Trophoblast cell (in vitro differentiated cells and primary cell): Measurements from ENCODE around the gene ACY1.

Experiments
- DNase-seq, 2 donors: peaks; one replicate each; pipeline ENCODE4 v3.0.0-alpha.2; 2016
- H2AFZ ChIP-seq: 2 replicates; pipeline ENCODE4 v1.6.1; 2013; ENCODE audit warnings: low read length, moderate library complexity, mild to moderate bottlenecking; ENCODE audit not compliant: insufficient read depth, poor library complexity
- H2AK5ac ChIP-seq: 2 replicates; pipeline ENCODE4 v1.6.1; 2013; ENCODE audit warnings: mild to moderate bottlenecking, low read length
- H2BK120ac ChIP-seq: 2 replicates; pipeline ENCODE4 v1.6.1; 2013; ENCODE audit warnings: low read length, mild to moderate bottlenecking, moderate library complexity; ENCODE audit not compliant: insufficient read depth, poor library complexity
- H2BK12ac ChIP-seq: 2 replicates; pipeline ENCODE4 v1.6.1; 2013; ENCODE audit warnings: mild to moderate bottlenecking, low read length, moderate library complexity
- H2BK5ac ChIP-seq: 2 replicates; pipeline ENCODE4 v1.6.1; 2013; ENCODE audit warnings: low read length, low read depth, moderate library complexity, mild to moderate bottlenecking; ENCODE audit not compliant: poor library complexity
- H3K14ac ChIP-seq: 2 replicates; pipeline ENCODE4 v1.6.1; 2013; ENCODE audit warnings: mild to moderate bottlenecking, low read length
- H3K18ac ChIP-seq: 2 replicates; pipeline ENCODE4 v1.6.1; 2013; ENCODE audit warnings: mild to moderate bottlenecking, low read length
- H3K23ac ChIP-seq: 2 replicates; pipeline ENCODE4 v1.6.1; 2013; ENCODE audit warnings: low read length
- H3K27ac ChIP-seq: 2 replicates; pipeline ENCODE4 v1.5.1; 2013; ENCODE audit warnings: low read depth, mild to moderate bottlenecking, inconsistent platforms, low read length, moderate library complexity
- H3K27me3 ChIP-seq: 2 replicates; pipeline ENCODE4 v1.6.1; 2013; ENCODE audit warnings: inconsistent platforms, mild to moderate bottlenecking, low read length, moderate library complexity; ENCODE audit not compliant: insufficient read depth
- H3K36me3 ChIP-seq, 2 experiments: 1 replicate in 1 of 2; 2 replicates in 1 of 2; pipeline ENCODE4 v1.6.1; 2013; ENCODE audit warnings: low read length in 2 of 2, mild to moderate bottlenecking in 2 of 2, moderate library complexity in 1 of 2; ENCODE audit not compliant: insufficient read depth in 2 of 2, control insufficient read depth in 1 of 2
- H3K4ac ChIP-seq: 2 replicates; pipeline ENCODE4 v1.6.1; 2013; ENCODE audit warnings: low read depth, mild to moderate bottlenecking, low read length, moderate library complexity
- H3K4me1 ChIP-seq, 2 experiments: 1 replicate in 1 of 2; 2 replicates in 1 of 2; pipeline ENCODE4 v1.6.1; 2013; ENCODE audit warnings: low read length in 2 of 2, mild to moderate bottlenecking in 2 of 2, moderate library complexity in 1 of 2; ENCODE audit not compliant: insufficient read depth in 2 of 2, control insufficient read depth in 1 of 2
- H3K4me2 ChIP-seq: 2 replicates; pipeline ENCODE4 v1.6.1; 2013; ENCODE audit warnings: inconsistent platforms, mild to moderate bottlenecking, low read length, moderate library complexity
- H3K4me3 ChIP-seq: 2 replicates; pipeline ENCODE4 v1.5.1; 2013; ENCODE audit warnings: mild to moderate bottlenecking, low read depth, low read length, inconsistent platforms
- H3K79me1 ChIP-seq: one replicate; pipeline ENCODE4 v1.6.1; 2013; ENCODE audit warnings: low read length
- H3K79me2 ChIP-seq: 2 replicates; pipeline ENCODE4 v1.6.1; 2013; ENCODE audit warnings: low read length, mild to moderate bottlenecking; ENCODE audit not compliant: control insufficient read depth, insufficient read depth, poor library complexity
- H3K9ac ChIP-seq: 2 replicates; pipeline ENCODE4 v1.6.1; 2013; ENCODE audit warnings: mild to moderate bottlenecking, low read length
- H3K9me3 ChIP-seq: 2 replicates; pipeline ENCODE4 v1.6.1; 2013; ENCODE audit warnings: low read depth, mild to moderate bottlenecking, control low read depth, inconsistent platforms, low read length; ENCODE audit not compliant: insufficient read depth
- H4K12ac ChIP-seq: 2 replicates; pipeline ENCODE4 v1.6.1; 2013; ENCODE audit warnings: low read depth, mild to moderate bottlenecking, low read length, moderate library complexity
- H4K8ac ChIP-seq: 2 replicates; pipeline ENCODE4 v1.6.1; 2013; ENCODE audit warnings: low read depth, mild to moderate bottlenecking, low read length, moderate library complexity
- H4K91ac ChIP-seq: one replicate; pipeline ENCODE4 v1.6.1; 2013; ENCODE audit warnings: low read depth, mild to moderate bottlenecking, low read length, moderate library complexity
- WGBS: extraction: QIAGEN DNeasy Blood & Tissue Kit; methylation state at CpG from one replicate; pipeline ENCODE4 v1.1.7; 2013; ENCODE audit warnings: missing lambda C conversion rate; ENCODE audit not compliant: insufficient read length, insufficient coverage; ENCODE audit errors: extremely low coverage; 5-methylcytosine and 5-hydroxymethylcytosine counted together

The ACY1 gene

GRCh38 chr3:52005571-52005986 lies 22.2 kb downstream of the ACY1 start:
- H3K36me3 ChIP-seq = no peaks in the 10 kb centered on the region
- no peak overlapping the region for H3K4me3 ChIP-seq
- H3K23ac ChIP-seq = no peak overlapping the region
- no CpG with 5 or more reads among the region's 15 CpGs for WGBS
- no peaks in the 10 kb centered on the region for H3K79me1 ChIP-seq
- H3K9me3 ChIP-seq = no peaks in the 10 kb centered on the region
- no peak overlapping the region for H2BK5ac ChIP-seq
- DNase-seq = no peak
- no peak overlapping the region for H3K4ac ChIP-seq
- H3K79me2 ChIP-seq = no peaks in the 10 kb centered on the region
- no peak overlapping the region for H3K9ac ChIP-seq
- H3K27ac ChIP-seq = no peak overlapping the region
- no peak overlapping the region for H3K18ac ChIP-seq
- no peaks in the 10 kb centered on the region for H3K27me3 ChIP-seq
- no peak overlapping the region for H2AK5ac ChIP-seq
- H2BK12ac ChIP-seq = peak overlapping the region; percentile 35
- H4K91ac ChIP-seq = no peak overlapping the region
- no peak overlapping the region for H3K14ac ChIP-seq
- peak overlapping the region; percentile 13 for H3K4me2 ChIP-seq
- no peak overlapping the region for H2BK120ac ChIP-seq
- H3K4me1 ChIP-seq = peaks cover 7 to 10% of the 10 kb centered on the region in 2 experiments
- H2AFZ ChIP-seq = peak overlapping the region; percentile 20
- no peak overlapping the region for H4K8ac ChIP-seq
- no peak overlapping the region for H4K12ac ChIP-seq

DNA sequence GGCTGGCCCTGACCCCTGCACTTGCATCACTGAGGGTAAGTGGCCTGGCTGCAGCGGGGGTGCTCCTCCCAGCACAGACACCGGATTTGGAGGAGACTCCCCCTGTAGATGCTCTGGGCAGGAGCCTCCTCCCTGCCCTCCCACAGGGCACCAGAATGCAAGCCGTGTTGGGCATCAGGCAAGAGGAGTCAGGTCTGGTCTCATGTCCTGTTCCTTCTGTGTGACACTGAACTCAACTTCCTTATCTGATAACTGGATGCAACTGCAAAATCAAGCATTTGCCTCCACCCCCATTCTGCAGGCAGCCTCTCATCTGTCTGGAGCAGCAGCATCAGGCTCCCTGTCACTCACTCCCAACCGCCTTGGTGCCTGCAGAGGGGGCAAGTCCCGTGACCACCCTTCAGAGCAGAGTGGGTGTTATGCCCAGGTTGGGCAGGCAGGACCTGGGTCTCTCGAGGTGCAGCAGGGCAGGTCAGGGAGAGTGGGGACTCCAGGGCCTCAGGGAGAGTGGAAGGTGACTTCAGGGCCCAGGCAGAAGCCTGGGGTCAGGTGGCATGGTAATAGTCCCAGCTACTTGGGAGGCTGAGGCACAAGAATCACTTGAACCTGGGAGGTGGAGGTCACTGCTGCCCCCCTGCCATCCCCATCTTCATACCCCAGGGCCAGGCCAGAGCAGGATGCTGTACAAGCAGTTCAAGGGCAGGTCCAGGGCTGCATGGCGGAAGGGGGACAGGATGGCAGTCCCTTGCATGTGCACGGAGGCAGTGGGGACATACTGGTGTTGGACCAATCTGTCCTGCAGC lies 22.9 kb downstream of the ACY1 start:
- no CpG with 5 or more reads among the region's 8 CpGs for WGBS
- Histone ChIP-seq H3K9me3 (no peaks in the 10 kb centered on the region), H2AK5ac (no peak overlapping the region), H3K14ac (no peak overlapping the region), H2BK12ac (no peak overlapping the region), H3K23ac (no peak overlapping the region), H2BK120ac (no peak overlapping the region), H4K12ac (no peak overlapping the region), H4K8ac (no peak overlapping the region), H3K4me1 (peaks cover 7 to 10% of the 10 kb centered on the region in 2 experiments), H3K79me1 (no peaks in the 10 kb centered on the region), H2BK5ac (no peak overlapping the region), H3K4ac (no peak overlapping the region), H3K27ac (no peak overlapping the region), H3K4me2 (peak overlapping the region; percentile 13), H3K9ac (no peak overlapping the region), H3K18ac (no peak overlapping the region), H2AFZ (no peak overlapping the region), H3K4me3 (no peak overlapping the region), H3K79me2 (no peaks in the 10 kb centered on the region), H3K36me3 (no peaks in the 10 kb centered on the region), H4K91ac (no peak overlapping the region), H3K27me3 (no peaks in the 10 kb centered on the region)
- DNase-seq = no peak

DNA sequence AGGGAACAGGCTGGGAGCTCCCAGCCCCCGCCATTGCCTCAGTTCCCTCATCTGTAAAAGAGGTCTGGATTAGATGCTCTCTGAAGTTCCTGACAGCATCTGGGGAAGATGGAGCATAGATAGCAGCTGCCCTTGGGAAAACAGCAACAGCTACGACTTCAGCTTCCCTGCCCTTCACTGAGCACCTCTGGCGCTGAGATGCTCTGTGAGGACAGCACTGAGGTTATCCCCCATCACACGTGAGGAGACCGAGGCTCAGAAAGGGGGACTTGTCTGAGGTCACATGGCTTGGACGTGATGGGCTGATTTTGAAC lies 23.4 kb downstream of the ACY1 start:
- H2AFZ ChIP-seq = no peak overlapping the region
- H4K12ac ChIP-seq = no peak overlapping the region
- H3K79me2 ChIP-seq = no peaks in the 10 kb centered on the region
- H3K23ac ChIP-seq = no peak overlapping the region
- WGBS = no CpG with 5 or more reads among the region's 6 CpGs
- no peak overlapping the region for H3K27ac ChIP-seq
- H3K4me3 ChIP-seq = no peak overlapping the region
- no peaks in the 10 kb centered on the region for H3K36me3 ChIP-seq
- no peak overlapping the region for H4K8ac ChIP-seq
- no peak overlapping the region for H3K9ac ChIP-seq
- H3K18ac ChIP-seq = no peak overlapping the region
- H2BK12ac ChIP-seq = no peak overlapping the region
- no peaks in the 10 kb centered on the region for H3K79me1 ChIP-seq
- H3K4me1 ChIP-seq = peaks cover 7 to 10% of the 10 kb centered on the region in 2 experiments
- no peaks in the 10 kb centered on the region for H3K9me3 ChIP-seq
- H3K4ac ChIP-seq = no peak overlapping the region
- H2AK5ac ChIP-seq = no peak overlapping the region
- no peak overlapping the region for H3K4me2 ChIP-seq
- H3K14ac ChIP-seq = no peak overlapping the region
- H2BK120ac ChIP-seq = no peak overlapping the region
- H2BK5ac ChIP-seq = no peak overlapping the region
- H4K91ac ChIP-seq = no peak overlapping the region
- no peaks in the 10 kb centered on the region for H3K27me3 ChIP-seq
- DNase-seq = no peak

GRCh38 chr3:52007291-52007690 lies 24.0 kb downstream of the ACY1 start:
- Histone ChIP-seq H3K4me3 (no peak overlapping the region), H4K91ac (no peak overlapping the region), H3K27ac (no peak overlapping the region), H3K9me3 (no peaks in the 10 kb centered on the region), H2BK120ac (no peak overlapping the region), H2BK5ac (no peak overlapping the region), H2AK5ac (no peak overlapping the region), H3K36me3 (no peaks in the 10 kb centered on the region), H3K4me2 (no peak overlapping the region), H3K4ac (no peak overlapping the region), H3K9ac (no peak overlapping the region), H2BK12ac (no peak overlapping the region), H4K12ac (no peak overlapping the region), H3K27me3 (no peaks in the 10 kb centered on the region), H3K18ac (no peak overlapping the region), H4K8ac (no peak overlapping the region), H3K79me2 (no peaks in the 10 kb centered on the region), H3K14ac (no peak overlapping the region), H3K79me1 (no peaks in the 10 kb centered on the region), H2AFZ (no peak overlapping the region), H3K4me1 (peaks cover 7 to 10% of the 10 kb centered on the region in 2 experiments), H3K23ac (no peak overlapping the region)
- no peak for DNase-seq
- WGBS = no CpG with 5 or more reads among the region's 4 CpGs
